Gastroesophageal sphincter (tissue), 4 donors: Measurements from ENCODE around the gene MYBPH. TPM values are rescaled to one million over a fixed set of nuclear protein-coding genes. Genes with fewer than 3 reads are reported as not detected.

ENCODE experiments used
- ATAC-seq: fragments of 150-250 bp; one replicate; pipeline ENCODE4 v1.9.1; 2016; ENCODE audit warnings: mild to moderate bottlenecking, moderate library complexity
- H3K27ac ChIP-seq, 4 donors: fragments of 200-600 bp; sonication (generic) in 3 of 4; 1 replicate in 3 of 4; 2 replicates in 1 of 4; pipeline ENCODE4 v1.5.1; 2016 to 2019
- H3K27me3 ChIP-seq: fragments of 200-600 bp; sonication (generic); one replicate; pipeline ENCODE4 v1.5.1; 2019
- H3K36me3 ChIP-seq, 2 donors: fragments of 200-600 bp; sonication (generic); one replicate each; pipeline ENCODE4 v1.5.1; 2019; ENCODE audit warnings: control low read depth in 1 of 2
- H3K4me1 ChIP-seq, 3 donors: fragments of 200-600 bp; sonication (generic); 1 replicate in 2 of 3; 2 replicates in 1 of 3; pipeline ENCODE4 v1.5.1; 2016 to 2019; ENCODE audit warnings: control low read depth in 2 of 3
- H3K4me3 ChIP-seq, 2 donors: fragments of 200-600 bp; sonication (generic); one replicate each; pipeline ENCODE4 v1.5.1; 2019; ENCODE audit warnings: mild to moderate bottlenecking in 1 of 2, moderate library complexity in 1 of 2
- H3K9me3 ChIP-seq, 3 donors: fragments of 200-600 bp; sonication (generic); one replicate each; pipeline ENCODE4 v1.5.1; 2017 to 2019; ENCODE audit warnings: control low read depth in 2 of 3
- EP300 ChIP-seq: sonication (generic); formaldehyde crosslinking; IDR thresholded peaks from one replicate; pipeline ENCODE4 v1.6.1; 2017; ENCODE audit warnings: antibody characterized with exemption, mild to moderate bottlenecking
- POLR2A ChIP-seq, 2 donors: fragments of 450-650 bp; IDR thresholded peaks; one replicate each; pipeline ENCODE4 v1.6.1; 2017; ENCODE audit warnings: antibody characterized with exemption in 2 of 2, mild to moderate bottlenecking in 2 of 2, moderate library complexity in 1 of 2
- POLR2AphosphoS5 ChIP-seq: sonication (generic); formaldehyde crosslinking; IDR thresholded peaks from one replicate; pipeline ENCODE4 v1.6.1; 2017; ENCODE audit warnings: antibody characterized with exemption
- WGBS, 2 donors: methylation state at CpG; one replicate each; pipeline ENCODE4 v1.1.5; 2018; ENCODE audit warnings: low coverage in 1 of 2; 5-methylcytosine and 5-hydroxymethylcytosine counted together
- total RNA-seq, 4 donors: library from RNA; depleted of rRNA; stranded (reverse); fragments of >200 nt; gene quantifications; one replicate each; pipeline ENCODE4 v1.1.0, GENCODE V29; 2016
- TF ChIP-seq, protein P1 (sequence below), 4 experiments: fragments of 200-600 bp in 2 of 4; fragments of 450-650 bp in 2 of 4; sonication (generic) in 1 of 4; IDR thresholded peaks; one replicate each; pipeline ENCODE4 v1.5.1; 2017 to 2019; ENCODE audit warnings: antibody characterized with exemption in 4 of 4, mild to moderate bottlenecking in 2 of 4, moderate library complexity in 2 of 4

MYBPH gene
- total RNA-seq, 4 donors from 2014 or later: not detected

DNA sequence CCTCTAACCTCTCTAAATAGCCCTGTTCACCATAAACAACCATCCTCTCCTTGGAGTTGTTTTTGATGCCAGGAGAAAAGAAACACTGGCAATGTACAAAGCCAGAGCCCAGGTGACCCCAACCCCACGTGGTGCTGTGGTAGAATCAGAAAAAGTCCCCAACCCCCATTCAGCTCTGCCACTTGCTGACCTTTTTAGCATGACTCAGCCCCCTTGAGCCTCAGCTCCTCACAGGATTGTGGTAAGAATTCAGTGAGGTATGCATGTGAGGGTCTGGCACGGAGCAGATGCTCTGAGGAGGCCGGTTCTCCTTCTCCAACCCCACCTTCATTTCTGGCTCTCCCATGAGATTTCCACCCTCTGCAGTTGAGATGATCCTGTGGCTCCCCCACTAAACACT lies 22.0 kb upstream of the MYBPH start:
- Histone ChIP-seq H3K9me3 (no peaks in the 10 kb centered on the region), H3K27ac (no peak overlapping the region), H3K27me3 (no peaks in the 10 kb centered on the region), H3K4me1 (peaks cover 0 to 27% (median 14%) of the 10 kb centered on the region in 3 donors), H3K36me3 (no peaks in the 10 kb centered on the region), H3K4me3 (no peak overlapping the region)
- WGBS, 2 donors: 17 to 33% methylated on average over 1 to 2 of the region's 3 CpGs
- no peak for ATAC-seq
- TF ChIP-seq POLR2AphosphoS5 (no peak), EP300 (no peak), POLR2A (IDR thresholded peaks at IDR 0.05) (no peak)
- TF ChIP-seq, protein P1, sequence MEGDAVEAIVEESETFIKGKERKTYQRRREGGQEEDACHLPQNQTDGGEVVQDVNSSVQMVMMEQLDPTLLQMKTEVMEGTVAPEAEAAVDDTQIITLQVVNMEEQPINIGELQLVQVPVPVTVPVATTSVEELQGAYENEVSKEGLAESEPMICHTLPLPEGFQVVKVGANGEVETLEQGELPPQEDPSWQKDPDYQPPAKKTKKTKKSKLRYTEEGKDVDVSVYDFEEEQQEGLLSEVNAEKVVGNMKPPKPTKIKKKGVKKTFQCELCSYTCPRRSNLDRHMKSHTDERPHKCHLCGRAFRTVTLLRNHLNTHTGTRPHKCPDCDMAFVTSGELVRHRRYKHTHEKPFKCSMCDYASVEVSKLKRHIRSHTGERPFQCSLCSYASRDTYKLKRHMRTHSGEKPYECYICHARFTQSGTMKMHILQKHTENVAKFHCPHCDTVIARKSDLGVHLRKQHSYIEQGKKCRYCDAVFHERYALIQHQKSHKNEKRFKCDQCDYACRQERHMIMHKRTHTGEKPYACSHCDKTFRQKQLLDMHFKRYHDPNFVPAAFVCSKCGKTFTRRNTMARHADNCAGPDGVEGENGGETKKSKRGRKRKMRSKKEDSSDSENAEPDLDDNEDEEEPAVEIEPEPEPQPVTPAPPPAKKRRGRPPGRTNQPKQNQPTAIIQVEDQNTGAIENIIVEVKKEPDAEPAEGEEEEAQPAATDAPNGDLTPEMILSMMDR (IDR thresholded peaks at IDR 0.05): no peak

DNA sequence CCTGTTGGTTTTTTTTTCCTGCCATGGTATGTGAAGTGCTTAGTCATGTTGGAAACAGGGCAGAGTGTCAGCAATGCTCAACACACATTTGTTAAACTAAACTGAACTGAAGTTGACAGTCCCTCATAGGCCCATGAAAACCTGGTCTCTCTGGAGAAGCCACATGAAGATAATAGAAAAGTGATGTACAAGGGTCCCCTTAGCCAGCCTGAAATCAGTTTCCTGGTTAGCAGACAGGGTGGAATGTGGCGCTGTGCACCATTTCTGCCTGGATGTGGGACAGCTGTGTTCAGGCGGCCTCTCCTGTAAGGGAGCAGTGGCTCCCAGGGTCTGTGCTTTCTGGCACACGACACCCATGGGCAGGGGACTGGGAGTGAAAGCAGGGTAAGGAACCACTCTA lies 20.7 kb upstream of the MYBPH start:
- TF ChIP-seq EP300 (no peak), POLR2A (IDR thresholded peaks at IDR 0.05) (no peak), POLR2AphosphoS5 (no peak)
- TF ChIP-seq, protein P1 (IDR thresholded peaks at IDR 0.05): no peak
- no peak overlapping the region for H3K4me3 ChIP-seq
- no peak overlapping the region for H3K27ac ChIP-seq
- no peak for ATAC-seq
- 100% methylated on average over 1 to 2 of the region's 3 CpGs for WGBS, 2 donors
- no peaks in the 10 kb centered on the region for H3K27me3 ChIP-seq
- H3K9me3 ChIP-seq: no peaks in the 10 kb centered on the region
- H3K4me1 ChIP-seq: peaks cover 0 to 21% (median 14%) of the 10 kb centered on the region in 3 donors
- H3K36me3 ChIP-seq: no peaks in the 10 kb centered on the region

DNA sequence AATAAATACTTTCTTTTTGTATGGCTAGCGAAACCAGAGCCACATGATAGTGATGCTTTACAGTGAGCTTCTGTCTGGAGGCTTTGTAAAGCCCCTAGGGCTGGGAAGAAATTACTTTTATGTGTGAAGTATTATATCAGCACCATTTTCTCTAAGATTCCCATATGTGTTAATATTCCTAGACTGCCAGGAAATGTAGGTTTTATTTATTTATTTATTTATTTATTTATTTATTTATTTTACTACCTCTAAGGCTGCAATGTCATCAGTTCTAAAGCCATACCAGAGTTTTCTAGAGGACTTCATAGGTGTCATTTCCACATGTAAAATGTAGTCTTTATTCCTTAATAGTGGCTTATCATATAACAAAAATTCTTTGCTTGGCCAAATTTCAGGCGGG lies 15.3 kb upstream of the MYBPH start:
- no peak for TF ChIP-seq POLR2A (IDR thresholded peaks at IDR 0.05)
- TF ChIP-seq POLR2AphosphoS5: no peak
- TF ChIP-seq EP300: no peak
- TF ChIP-seq, protein P1 (IDR thresholded peaks at IDR 0.05): no peak
- no peak overlapping the region for H3K4me3 ChIP-seq
- H3K4me1 ChIP-seq: peaks cover 0 to 15% (median 0%) of the 10 kb centered on the region in 3 donors
- H3K27me3 ChIP-seq: no peaks in the 10 kb centered on the region
- WGBS, 2 donors: 96 to 100% methylated on average over 2 of the region's 2 CpGs
- no peak overlapping the region for H3K27ac ChIP-seq
- H3K9me3 ChIP-seq: no peaks in the 10 kb centered on the region
- H3K36me3 ChIP-seq: no peaks in the 10 kb centered on the region
- ATAC-seq: no peak

DNA sequence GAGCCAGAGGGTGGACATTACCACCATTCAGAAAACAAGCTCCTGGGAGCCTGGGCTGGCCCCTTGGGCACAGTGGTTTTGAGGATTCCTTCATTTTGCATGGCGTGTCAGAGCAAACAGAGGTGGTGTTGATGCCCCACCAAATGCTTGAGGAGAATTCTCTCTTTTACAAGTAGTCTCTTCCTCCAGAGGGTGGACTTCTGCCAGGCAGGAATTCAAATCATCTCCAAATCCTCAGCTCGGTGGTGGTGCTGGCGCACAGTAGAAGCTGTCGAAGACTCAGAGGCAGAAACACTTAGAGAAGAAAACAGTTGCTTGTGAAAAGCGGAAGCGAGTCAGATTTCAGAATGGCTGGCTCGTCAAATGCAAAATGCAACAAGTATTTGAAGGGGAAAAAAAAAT lies 14.3 kb upstream of the MYBPH start:
- ATAC-seq: no peak
- Histone ChIP-seq H3K36me3 (no peaks in the 10 kb centered on the region), H3K27me3 (no peaks in the 10 kb centered on the region), H3K4me1 (peaks cover 0 to 15% (median 0%) of the 10 kb centered on the region in 3 donors), H3K9me3 (no peaks in the 10 kb centered on the region), H3K4me3 (no peak overlapping the region), H3K27ac (no peak overlapping the region)
- WGBS, 2 donors: 55 to 76% methylated on average over 6 to 7 of the region's 7 CpGs
- TF ChIP-seq, protein P1 (IDR thresholded peaks at IDR 0.05): no peak
- TF ChIP-seq POLR2A (IDR thresholded peaks at IDR 0.05): no peak
- TF ChIP-seq POLR2AphosphoS5: no peak
- TF ChIP-seq EP300: no peak

DNA sequence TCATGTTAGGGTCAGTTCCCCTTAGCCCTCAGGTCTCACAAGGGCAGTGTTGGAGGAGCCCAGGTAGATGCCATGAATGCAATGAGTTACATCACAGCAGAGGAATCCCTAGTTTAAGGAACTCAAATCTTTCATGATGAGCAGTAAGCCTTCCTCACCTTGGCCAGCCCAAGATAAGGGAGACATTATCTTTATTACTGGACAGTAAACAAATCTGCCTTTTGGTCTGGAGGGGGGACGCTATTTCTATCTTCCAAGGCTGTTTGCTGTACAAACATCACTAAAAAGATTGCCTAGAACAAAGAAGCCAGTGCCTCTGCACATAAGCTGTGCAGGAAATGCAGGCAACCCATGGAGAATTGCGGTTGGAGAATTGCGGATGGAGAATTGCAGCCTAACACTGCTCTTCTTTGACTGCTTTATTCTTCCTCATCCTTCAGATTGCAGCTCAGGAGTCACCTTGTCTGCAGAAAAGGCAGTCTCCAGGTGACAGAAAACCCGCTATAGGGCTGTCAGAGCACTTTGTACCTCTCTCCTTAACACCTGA lies 13.1 kb upstream of the MYBPH start:
- 86 to 88% methylated on average over 4 of the region's 4 CpGs for WGBS, 2 donors
- TF ChIP-seq, protein P1 (IDR thresholded peaks at IDR 0.05): no peak
- no peak for TF ChIP-seq POLR2AphosphoS5
- TF ChIP-seq EP300: no peak
- TF ChIP-seq POLR2A (IDR thresholded peaks at IDR 0.05): no peak
- Histone ChIP-seq H3K36me3 (no peaks in the 10 kb centered on the region), H3K4me3 (no peak overlapping the region), H3K4me1 (peaks cover 0 to 15% (median 0%) of the 10 kb centered on the region in 3 donors), H3K27me3 (no peaks in the 10 kb centered on the region), H3K27ac (no peak overlapping the region), H3K9me3 (no peaks in the 10 kb centered on the region)
- ATAC-seq: no peak
